HG03342 (cell line): ENCODE results near the gene SCART1.
"Not testable (repeated sequence)": the region's sequence is repeated elsewhere in the genome, so short reads cannot be mapped to it uniquely, and the experiment has no call there.

Experiments
- ATAC-seq: cut with Tn5 transposase; IDR thresholded peaks from one replicate; pipeline ENCODE4 v1.9.1; 2021; ENCODE audit warnings: mild to moderate bottlenecking, moderate library complexity; ENCODE audit not compliant: unreplicated experiment

SCART1 gene

GRCh38 chr10:133431888-133432613, 21.7 kb upstream of the SCART1 start:
- ATAC-seq: not testable (repeated sequence)

GRCh38 chr10:133432789-133433188, 21.0 kb upstream of the SCART1 start:
- ATAC-seq: not testable (repeated sequence)

- ATAC-seq: peak; percentile 48
Measured at GRCh38 chr10:133438711-133439273, 15.0 kb upstream of the SCART1 start.

- ATAC-seq: no peak
Measured at GRCh38 chr10:133439517-133440461, 14.0 kb upstream of the SCART1 start.

- ATAC-seq: no peak
Measured at GRCh38 chr10:133440633-133441285, 13.0 kb upstream of the SCART1 start.

GRCh38 chr10:133441356-133441755, 12.4 kb upstream of the SCART1 start:
- ATAC-seq: not testable (repeated sequence)

GRCh38 chr10:133441780-133442179, 12.0 kb upstream of the SCART1 start:
- ATAC-seq: no peak

GRCh38 chr10:133442191-133442966, 11.4 kb upstream of the SCART1 start:
- no peak for ATAC-seq

GRCh38 chr10:133442967-133443924, 10.5 kb upstream of the SCART1 start:
- no peak for ATAC-seq

- ATAC-seq: no peak
Measured at GRCh38 chr10:133444342-133445267, 9.1 kb upstream of the SCART1 start.

GRCh38 chr10:133445268-133445732, 8.4 kb upstream of the SCART1 start:
- no peak for ATAC-seq

GRCh38 chr10:133445751-133446708, 7.7 kb upstream of the SCART1 start:
- ATAC-seq: no peak

GRCh38 chr10:133446979-133447378, 6.8 kb upstream of the SCART1 start:
- ATAC-seq: no peak

GRCh38 chr10:133448120-133448519, 5.6 kb upstream of the SCART1 start:
- no peak for ATAC-seq

GRCh38 chr10:133451346-133451745, 2.4 kb upstream of the SCART1 start:
- ATAC-seq: no peak

- no peak for ATAC-seq
Measured at GRCh38 chr10:133452453-133452852, 1.3 kb upstream of the SCART1 start.
